Midbrain (tissue), 1 donor: ENCODE data around the gene MRPS2.
"Not testable (repeated sequence)": the region's sequence is repeated elsewhere in the genome, so short reads cannot be mapped to it uniquely, and the experiment has no call there.

ENCODE experiments used
- DNase-seq: peaks from one replicate; lab custom pipeline; 2025; lab: John Stamatoyannopoulos, UW

MRPS2 gene

DNA sequence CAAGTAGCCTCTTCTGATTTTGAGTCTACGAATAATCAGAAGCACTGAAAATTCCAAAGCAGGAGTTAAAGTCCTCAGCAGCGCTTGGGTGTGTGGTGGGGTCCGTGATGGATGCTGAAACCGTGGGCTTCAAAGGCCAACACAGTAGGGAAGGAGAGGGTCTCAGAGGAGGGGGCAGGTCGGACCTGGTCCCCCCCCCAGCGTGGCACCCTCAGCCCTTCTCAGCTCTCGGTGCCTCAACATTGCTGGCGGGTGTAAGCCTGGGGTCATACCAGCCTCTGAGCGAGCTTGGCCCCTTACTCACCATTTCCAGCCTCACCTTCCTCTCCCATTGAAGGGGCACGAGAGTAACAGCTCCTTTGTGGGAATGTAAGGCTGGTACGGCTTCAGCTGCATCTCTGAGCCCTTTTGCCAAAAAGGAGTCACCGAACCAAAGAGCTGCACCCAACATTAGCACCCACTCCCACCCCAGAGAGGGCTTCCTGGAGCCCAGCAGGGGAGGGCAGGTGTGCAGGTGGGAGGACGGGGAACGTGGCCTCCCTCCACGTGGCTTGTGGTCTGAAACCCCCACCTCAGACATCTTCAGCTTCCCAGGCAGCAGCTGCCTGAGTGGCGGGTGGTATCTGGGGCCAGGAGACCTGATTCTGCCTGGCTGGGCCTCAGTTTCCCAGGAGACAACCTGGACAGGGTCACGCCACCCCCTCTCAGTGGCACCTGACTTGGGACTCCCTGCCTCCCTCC is 14.0 kb downstream of the MRPS2 start:
- no peak for DNase-seq

DNA sequence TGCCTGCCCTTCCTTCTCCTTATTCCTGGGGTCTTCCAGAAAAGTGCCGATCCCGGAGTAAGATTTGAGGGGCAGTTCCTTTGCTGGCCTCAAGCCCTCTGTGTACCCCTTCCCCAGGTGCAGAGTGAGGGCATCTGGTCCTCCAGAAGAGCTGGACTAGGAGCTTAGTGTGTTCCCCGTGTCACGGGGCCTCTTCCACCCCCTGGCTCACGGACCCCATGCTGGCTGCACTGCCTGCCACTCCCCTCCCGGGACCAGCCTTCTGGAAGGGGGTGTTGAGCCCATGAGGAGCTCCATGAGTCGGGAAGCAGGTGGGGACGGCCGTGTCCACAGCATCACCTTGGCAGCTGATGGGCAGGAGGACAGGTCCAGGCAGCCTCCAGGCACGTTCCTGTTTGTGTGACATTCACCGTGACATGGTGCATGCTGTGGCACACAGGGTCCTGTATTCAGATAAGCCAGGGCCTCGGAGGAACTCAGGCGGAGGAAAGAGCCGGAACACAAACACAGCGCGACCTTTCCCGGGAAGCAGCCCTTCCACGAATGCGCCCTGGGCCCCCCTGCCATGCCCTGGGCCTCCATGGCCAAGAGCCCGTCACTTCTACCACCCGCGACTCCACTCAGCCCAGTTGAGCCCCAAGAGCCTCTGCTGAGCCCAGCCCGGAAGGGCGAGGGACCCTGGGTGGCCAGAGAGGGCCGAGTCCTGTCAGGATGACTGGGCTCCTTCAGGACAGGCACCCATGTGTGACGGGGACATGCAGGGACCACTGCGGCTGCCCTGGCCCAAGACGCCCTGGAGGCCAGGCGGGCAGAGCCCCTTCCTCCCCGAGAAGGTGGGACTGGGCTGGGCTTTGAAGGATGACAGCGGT is 14.8 kb downstream of the MRPS2 start:
- no peak for DNase-seq

DNA sequence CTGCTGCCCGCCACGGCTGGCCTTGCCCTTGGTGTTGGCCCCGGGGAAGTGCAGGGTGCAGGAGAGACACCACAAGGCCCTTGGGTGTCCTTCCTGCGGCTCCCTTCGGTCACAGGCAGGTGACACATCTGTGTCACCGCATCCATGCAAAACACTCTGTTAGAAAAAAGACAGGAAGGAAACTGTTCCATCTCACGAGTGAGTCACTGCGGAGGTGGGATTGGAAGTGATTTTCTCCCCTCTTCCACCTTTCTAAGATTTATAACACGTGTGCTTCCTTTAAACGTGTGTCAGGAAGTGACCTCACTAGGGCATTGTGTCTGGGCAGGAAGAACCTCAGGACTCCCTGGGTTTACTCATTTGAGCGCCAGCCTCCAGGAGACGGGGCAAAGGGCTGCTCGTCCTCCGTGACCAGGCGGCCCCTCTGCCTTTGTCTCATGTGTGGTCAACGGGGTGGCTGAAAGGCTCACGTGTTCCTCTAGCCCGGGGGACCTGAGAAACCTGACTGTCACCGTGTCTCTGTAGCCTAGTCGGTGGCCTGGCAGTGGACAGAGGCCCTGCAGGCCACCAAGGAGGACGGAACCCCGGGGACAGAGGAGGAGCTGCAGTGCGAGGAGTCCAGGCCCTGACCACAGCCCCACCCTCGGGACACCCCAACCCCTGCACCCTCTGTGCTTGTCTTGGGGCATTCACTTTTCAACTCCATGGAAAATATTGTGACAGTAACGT is 15.8 kb downstream of the MRPS2 start:
- DNase-seq = no peak

DNA sequence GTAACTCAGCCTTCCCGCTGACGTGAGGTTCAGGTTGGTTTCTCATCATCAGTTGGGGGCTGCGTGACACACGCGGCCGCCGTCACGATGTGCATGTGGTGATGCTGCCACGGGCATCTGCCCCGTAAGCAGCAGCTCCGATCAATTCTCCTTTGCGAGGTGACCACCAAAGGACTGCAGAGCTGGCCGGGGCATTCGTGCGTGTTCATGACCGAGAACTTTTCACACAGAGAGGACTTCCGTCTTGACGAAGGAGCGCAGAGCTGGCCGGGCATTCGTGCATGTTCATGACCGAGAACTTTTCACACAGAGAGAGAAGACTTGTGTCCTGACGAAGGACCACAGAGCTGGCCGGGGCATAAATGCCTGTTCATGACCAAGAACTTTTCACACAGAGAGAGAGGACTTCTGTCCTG is 16.9 kb downstream of the MRPS2 start:
- no peak for DNase-seq

DNA sequence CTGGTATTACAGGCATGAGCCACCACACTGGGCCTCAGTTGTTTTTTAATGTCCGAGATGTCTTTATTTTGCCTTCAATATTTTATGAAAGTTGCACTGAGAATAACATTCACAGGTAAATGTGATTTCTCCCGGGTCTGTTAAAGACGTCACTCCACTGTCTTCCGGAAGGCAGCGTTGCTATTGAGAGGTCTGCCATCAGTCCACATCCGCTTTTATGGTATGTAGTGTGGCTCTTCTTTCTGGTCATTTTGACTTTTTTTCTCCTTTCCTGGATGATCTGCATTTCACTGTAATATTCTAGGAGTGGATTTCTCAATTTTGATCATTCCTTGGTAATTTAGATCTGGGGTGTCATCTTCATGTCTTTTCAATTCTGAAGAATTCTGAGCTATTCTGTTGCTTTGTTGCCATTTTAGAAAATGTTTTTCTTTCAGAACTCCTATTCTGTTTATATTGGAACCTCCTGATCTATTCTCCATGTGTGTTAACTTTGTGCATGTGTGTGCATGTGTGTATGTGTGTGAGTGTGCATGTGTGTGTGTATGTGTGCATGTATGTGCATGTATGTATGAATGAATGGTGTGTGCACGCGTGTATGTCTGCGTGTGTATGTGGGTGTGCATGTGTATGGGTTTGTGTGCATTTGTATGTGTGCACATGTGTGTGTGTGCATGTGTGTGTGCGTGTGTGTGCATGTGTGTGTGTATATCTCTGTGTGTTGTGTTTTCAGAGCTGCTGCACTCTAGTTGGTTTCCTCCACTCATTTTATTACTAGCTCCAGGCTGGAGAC is 18.9 kb downstream of the MRPS2 start:
- DNase-seq = no peak

DNA sequence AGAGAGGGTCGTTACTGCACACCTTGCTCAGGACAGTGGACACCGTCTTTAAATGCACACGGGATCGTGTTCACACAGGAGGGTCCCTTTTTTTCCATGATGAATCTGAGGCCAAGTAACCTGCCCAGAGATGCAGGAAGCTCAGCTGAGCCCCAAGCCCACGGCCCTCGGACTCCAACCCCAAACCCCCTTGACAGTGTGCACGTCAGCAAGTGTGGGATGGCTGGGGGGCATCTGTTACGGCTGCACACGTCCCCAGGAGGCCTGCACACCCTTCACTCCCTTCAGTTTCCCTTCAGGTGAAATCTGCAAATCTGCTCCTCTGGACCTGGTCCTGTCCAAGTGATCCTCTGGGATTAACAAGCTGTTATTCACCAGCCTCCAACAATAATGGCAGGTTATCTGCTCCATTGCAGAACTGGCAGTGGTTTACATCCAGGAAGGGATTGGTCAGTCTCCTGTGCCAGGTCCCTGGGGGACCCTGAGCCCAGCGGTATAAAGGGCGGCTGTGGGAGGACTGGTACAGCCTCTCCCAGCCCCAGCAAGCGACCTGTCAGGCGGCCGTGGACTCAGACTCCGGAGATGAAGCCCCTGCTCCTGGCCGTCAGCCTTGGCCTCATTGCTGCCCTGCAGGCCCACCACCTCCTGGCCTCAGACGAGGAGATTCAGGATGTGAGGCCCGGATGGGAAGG is 20.6 kb downstream of the MRPS2 start, which contains the start of gene LCN1:
Gene LCN1 (plus strand): TSS at position 525 of the 692 bp plus-strand sequence. CDS start 58 bp downstream, at position 583.
- DNase-seq = no peak

DNA sequence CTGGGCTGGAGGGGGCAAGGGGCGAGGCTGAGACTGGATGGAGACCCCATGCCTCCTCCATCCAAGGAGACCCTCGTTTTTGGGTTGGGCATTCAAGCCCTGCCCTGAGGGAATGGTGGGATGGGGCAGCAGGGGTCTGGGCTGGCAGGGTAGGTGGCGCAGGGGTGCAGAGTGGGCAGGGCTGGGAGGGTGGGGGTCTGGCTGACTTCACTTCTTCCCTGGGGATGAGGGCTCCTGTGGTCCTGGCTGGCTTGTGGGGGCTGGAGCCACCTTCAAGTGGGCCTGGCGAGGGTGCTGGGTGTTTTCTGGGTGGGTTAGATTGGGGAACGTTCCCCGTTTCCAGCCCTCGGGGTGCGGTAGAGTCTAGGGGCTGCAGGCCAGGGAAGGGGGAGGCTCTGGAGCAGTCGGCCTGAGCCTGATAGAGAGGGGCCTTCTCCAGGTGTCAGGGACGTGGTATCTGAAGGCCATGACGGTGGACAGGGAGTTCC is 21.2 kb downstream of the MRPS2 start:
- no peak for DNase-seq

DNA sequence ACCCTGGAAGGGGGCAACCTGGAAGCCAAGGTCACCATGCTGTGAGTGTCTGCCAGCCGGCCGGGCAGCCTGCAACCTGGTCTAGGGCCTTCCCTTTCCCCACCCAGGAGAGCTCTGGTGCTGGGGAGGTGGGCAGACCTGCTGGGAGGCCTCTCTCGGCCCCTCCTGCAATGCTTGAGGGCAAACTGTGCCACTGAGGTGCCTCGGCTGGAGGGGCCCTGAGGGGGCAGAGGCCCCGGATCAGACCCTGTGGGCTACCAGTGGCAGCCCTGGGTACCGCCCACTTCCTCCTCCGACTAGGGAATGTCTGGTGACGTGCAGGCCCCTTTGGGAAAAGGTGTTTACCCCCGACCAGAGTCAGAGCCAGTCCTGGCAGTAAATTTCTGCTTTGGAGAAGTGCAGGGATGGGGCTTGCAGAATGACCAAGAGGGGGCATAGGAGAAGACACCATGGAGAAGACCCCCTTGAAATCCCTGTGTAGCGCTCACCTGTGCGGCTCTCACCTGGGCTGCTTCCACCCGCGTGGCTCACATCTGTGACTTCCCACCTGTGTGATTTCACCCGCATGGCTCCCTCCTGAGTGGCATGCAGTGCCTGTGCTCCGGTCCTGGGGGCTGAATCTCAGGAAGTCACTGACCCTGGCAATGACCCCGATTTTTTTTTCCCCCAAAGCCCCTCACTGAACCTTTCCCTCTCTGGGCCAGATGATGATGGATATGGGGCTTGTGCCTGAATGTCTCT is 21.8 kb downstream of the MRPS2 start:
- no peak for DNase-seq

DNA sequence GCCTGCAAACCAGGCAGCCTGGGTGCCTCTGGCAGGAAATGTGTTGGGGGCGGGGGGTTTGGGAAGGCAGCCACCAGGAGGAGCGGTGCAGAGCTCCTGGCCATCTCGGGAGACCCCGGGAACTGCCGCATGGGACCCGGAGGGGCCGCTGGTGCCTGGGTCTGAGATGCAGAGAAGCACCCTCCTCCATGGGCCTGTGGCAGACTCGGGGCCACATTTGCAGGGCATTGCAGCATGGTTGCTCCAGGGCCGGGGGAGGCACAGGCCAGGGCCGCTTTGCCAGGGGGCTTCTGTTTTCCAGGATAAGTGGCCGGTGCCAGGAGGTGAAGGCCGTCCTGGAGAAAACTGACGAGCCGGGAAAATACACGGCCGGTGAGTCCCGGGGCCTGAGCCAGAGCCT is 22.4 kb downstream of the MRPS2 start:
- DNase-seq = no peak

DNA sequence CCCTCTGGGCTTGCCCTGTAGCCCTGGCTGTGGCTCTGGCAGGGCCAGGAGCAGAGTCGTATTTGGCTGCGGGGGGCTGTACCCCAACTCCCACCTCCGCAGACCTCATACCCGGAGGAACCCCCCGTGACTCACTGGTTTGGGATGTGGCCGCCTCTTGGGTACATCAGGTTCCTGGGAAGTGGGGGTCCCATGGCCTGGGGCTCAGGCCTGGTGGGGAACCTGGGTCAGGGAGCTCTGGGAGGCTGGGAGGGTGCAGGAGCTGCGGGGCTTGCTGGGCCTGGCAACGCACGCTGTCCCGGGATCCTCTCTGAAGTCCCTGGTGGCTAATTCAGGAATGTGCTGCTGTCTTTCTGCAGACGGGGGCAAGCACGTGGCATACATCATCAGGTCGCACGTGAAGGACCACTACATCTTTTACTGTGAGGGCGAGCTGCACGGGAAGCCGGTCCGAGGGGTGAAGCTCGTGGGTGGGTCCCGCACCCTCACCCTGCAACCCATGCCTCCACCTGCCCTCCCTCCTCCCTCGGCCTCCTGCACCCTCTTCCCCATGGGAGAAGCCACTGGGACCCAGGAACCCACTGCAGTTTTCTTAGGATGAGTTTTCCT is 23.1 kb downstream of the MRPS2 start:
- no peak for DNase-seq

DNA sequence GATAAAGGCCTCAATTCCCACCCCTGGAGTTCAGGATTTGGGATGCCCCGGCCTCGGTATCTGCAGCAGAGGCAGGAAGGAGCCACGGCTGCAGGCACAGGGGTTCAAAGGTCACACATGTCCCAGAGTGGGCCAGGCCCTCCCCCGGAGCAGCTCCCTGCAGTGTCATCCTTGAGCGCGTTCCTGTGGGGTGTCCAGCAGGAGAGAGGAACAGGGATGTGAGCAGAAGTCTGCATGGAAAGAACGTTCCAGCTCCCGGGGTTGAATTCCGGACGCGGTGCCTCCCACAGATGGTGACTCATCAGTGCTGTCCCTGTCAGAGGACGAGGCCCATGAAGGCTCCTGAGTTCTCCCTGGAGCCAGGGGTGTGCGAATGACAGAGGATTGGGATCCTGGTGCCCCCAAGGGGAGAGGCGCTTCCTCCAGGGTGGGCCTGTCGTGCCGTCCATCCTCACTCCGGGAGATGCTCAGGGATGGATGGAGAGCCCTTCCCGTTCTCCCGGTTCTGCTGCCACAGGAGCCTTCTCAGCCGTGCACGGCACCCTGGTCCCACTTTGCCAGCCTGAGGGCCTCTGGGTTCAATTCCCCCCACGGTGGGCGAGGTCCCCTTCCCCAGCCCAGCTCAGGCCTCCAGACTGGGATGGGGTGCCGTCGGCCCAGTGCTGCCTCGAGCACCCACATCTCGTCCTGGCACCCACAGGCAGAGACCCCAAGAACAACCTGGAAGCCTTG is 23.8 kb downstream of the MRPS2 start:
- no peak for DNase-seq

DNA sequence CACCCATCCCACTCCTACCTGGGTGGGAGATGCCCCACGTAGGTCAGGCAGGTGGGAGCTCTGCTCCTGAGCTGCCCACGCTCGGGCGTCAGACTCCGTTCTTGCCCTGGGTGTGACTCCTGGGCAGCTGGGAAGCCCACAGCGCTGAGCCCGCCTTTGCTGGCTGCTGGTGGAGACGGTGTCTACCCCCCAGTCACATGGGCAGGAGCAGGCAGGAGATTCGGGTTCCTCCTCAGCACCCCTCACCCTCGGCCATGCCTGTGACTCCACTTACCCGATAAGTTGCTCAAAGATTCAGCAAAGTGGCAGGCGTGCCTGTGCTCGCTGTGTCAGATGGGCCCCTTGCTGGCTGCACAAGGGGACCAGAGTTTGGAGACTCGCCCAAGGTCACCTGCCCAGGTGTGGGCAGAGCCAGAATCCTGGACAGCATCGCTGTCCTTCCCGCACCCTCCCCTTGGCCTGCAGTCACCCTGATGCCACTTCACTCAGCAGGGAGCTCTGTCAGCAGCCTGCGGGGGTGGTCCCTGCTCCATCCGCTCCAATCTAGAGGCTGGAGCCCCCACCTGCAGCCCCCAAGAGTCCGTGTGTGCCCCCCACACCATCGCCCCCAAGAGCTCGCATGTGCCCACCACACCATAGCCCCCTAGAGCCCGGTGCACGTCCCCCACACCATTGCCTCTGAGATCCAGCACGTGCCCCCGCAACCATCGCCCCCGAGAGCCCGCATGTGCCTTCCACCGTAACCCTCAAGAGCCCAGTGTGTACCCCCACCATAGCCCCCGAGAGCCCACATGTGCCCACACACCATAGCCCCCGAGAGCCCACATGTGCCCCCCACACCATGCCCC is 25.0 kb downstream of the MRPS2 start:
- DNase-seq = no peak

DNA sequence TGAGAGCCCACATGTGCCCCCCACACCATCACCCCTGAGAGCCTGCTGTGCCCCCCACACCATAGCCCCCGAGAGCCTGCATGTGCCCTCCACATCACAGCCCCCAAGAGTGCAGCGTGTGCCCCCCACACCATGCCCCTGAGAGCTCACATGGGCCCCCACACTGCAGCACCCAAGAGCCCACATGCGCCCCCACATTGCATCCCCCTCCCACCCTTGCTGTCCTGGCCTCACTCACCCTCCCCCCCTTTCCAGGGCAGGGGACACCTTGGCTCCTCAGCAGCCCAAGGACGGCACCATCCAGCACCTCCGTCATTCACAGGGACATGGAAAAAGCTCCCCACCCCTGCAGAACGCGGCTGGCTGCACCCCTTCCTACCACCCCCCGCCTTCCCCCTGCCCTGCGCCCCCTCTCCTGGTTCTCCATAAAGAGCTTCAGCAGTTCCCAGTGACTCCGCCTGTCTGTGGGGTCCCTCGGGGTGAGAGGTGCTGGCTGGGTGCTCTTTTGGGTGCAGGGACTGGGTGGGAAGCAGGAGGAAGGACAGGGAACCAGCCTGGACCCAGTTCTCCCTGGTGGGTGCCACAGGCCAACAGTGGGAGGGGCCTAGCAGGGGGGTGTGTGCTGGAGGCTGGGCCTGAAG is 25.7 kb downstream of the MRPS2 start:
- no peak for DNase-seq

DNA sequence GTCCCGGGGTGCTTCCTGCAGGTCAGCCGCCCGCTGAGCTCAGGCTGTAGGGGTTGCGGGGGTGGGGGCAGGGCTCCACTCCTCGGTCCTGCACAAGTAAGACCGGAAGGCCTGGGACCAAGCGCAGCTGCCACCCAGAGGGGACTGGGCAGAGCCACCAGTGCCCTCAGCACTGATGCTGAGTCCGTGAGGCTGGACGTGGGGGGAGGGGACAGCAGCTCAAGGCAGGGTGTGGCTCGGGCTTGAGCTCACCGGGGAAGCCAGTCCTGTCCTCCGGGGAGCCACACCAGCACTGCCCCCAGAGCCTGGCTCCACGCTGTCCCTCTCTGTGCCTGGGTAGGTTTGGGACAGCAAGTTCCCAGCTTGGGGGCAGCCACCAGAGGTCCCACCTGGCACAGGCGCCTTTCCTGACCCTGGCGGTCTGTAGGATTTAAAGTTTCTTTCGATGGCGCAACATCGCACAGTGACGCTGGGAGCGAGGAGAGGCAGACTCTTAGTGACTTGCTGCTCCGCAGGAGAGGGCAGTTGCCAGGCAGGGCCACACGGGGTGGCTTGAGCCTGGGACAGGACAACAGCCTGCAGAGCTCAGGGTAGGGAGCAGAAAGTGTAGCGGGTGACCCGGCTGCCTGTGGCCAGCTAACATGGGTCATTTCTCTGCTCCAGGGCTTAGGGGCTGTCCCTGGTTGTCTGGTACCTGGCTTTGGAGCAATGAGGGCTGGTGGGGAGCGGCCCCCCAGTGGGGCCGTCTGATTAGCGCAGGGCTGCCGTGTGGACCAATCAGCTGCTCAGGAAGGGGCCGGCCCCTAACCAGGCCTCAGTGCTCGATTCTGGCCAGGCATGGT is 26.5 kb downstream of the MRPS2 start:
- DNase-seq = no peak

DNA sequence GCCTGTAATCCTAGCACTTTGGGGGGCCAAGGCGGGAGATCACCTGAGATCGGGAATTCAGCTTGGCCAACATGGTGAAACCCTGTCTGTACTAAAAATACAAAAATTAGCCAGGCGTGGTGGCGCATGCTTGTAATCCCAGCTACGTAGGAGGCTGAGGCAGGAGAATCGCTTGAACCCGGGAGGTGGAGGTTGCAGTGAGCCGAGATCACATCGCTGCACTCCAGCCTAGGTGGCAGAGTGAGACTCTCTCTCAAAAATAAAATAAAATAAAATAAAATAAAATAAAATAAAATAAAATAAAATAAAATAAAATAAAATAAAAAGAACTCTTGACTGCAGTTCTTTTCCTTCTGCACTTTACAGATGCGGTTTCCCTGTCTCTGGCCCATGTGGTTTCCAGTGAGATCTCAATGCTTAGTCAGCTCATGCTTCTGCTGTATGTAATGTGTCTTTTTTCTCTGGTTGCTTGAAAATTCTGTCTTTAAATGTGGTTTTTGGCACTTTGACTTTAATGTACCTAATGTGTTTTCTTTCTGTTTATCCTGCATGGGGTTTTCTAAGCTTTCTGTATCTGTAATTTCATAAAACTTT is 28.5 kb downstream of the MRPS2 start:
- not testable (repeated sequence) for DNase-seq

DNA sequence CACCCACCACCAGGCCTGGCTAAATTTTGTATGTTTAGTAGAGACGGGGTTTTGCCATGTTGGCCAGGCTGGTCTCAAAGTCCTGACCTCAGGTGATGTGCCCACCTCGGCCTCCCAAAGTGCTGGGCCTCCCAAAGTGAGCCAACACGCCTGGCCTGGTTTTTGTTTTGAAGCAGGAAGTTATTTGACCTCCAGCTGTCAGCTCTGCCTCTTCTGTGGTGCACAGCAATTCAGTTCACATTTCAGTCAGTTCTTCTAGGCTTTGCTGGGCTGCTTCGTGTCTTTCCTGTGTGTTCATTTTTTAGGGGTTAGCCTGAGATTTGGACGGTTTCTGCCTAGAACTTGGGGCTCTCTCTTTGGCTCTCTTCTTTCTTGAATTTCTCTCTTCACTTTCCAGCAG is 29.7 kb downstream of the MRPS2 start:
- DNase-seq = no peak
